Neutrophil (primary cell): ENCODE results near the gene SNX8.
"Not testable (repeated sequence)": the region's sequence is repeated elsewhere in the genome, so short reads cannot be mapped to it uniquely, and the experiment has no call there.

Experiments
- H3K27ac ChIP-seq: fragments of 200-600 bp; sonication (generic); 2 replicates; pipeline ENCODE4 v1.5.1; 2016; ENCODE audit warnings: mild to moderate bottlenecking, moderate library complexity
- H3K27me3 ChIP-seq: fragments of 200-600 bp; sonication (generic); 2 replicates; pipeline ENCODE4 v1.6.0; 2016; ENCODE audit warnings: mild to moderate bottlenecking
- H3K36me3 ChIP-seq: fragments of 200-600 bp; sonication (generic); 2 replicates; pipeline ENCODE4 v1.5.1; 2017
- H3K4me1 ChIP-seq, 2 experiments: fragments of 200-600 bp in 1 of 2; sonication (generic) in 1 of 2; 1 replicate in 1 of 2; 2 replicates in 1 of 2; pipeline versions ENCODE4 v1.5.1 to v1.6.1; 2013 to 2016; ENCODE audit warnings: low read depth in 1 of 2, low read length in 1 of 2, mild to moderate bottlenecking in 1 of 2, moderate library complexity in 1 of 2; ENCODE audit not compliant: control insufficient read depth in 1 of 2, insufficient read depth in 1 of 2
- H3K4me3 ChIP-seq, 2 experiments: fragments of 200-600 bp in 1 of 2; sonication (generic) in 1 of 2; 1 replicate in 1 of 2; 2 replicates in 1 of 2; pipeline ENCODE4 v1.5.1; 2013 to 2016; ENCODE audit warnings: low read depth in 1 of 2, low read length in 1 of 2, mild to moderate bottlenecking in 1 of 2, moderate library complexity in 1 of 2
- H3K9me3 ChIP-seq: fragments of 200-600 bp; sonication (generic); 2 replicates; pipeline ENCODE4 v1.5.1; 2016
- CTCF ChIP-seq: fragments of 200-600 bp; sonication (generic); IDR thresholded peaks from 2 replicates; pipeline ENCODE4 v1.5.1; 2016; ENCODE audit warnings: antibody characterized with exemption

The SNX8 gene

GRCh38 chr7:2312267-2312929 lies 1.8 kb downstream of the SNX8 start:
- no peak overlapping the region for H3K4me3 ChIP-seq
- no peaks in the 10 kb centered on the region for H3K9me3 ChIP-seq
- H3K36me3 ChIP-seq = no peaks in the 10 kb centered on the region
- H3K4me1 ChIP-seq = peaks cover 11 to 18% of the 10 kb centered on the region in 2 experiments
- no peak overlapping the region for H3K27ac ChIP-seq
- TF ChIP-seq CTCF = no peak
- H3K27me3 ChIP-seq = no peaks in the 10 kb centered on the region

GRCh38 chr7:2309889-2310331 lies 4.3 kb downstream of the SNX8 start:
- no peak overlapping the region for H3K4me3 ChIP-seq
- H3K4me1 ChIP-seq = peaks cover 11 to 16% of the 10 kb centered on the region in 2 experiments
- H3K27ac ChIP-seq = no peak overlapping the region

GRCh38 chr7:2307690-2308107 lies 6.5 kb downstream of the SNX8 start:
- no peak for TF ChIP-seq CTCF
- Histone ChIP-seq H3K4me1 (peaks cover 0 to 2% of the 10 kb centered on the region in 2 experiments), H3K36me3 (no peaks in the 10 kb centered on the region), H3K9me3 (no peaks in the 10 kb centered on the region), H3K27ac (no peak overlapping the region), H3K4me3 (no peak overlapping the region), H3K27me3 (peaks cover 8% of the 10 kb centered on the region)

More at GRCh38 chr7:2309889-2310331, 4.3 kb downstream of the SNX8 start:
- peaks cover 3% of the 10 kb centered on the region for H3K27me3 ChIP-seq
- no peaks in the 10 kb centered on the region for H3K9me3 ChIP-seq
- no peaks in the 10 kb centered on the region for H3K36me3 ChIP-seq
- TF ChIP-seq CTCF = no peak

- H3K4me3 ChIP-seq = no peak overlapping the region
- no peaks in the 10 kb centered on the region for H3K9me3 ChIP-seq
- peaks cover 8% of the 10 kb centered on the region for H3K27me3 ChIP-seq
- peaks cover 0 to 2% of the 10 kb centered on the region in 2 experiments for H3K4me1 ChIP-seq
- H3K27ac ChIP-seq = no peak overlapping the region
- no peak for TF ChIP-seq CTCF
- H3K36me3 ChIP-seq = no peaks in the 10 kb centered on the region
These were observed 7.6 kb downstream of the SNX8 start for GRCh38 chr7:2306688-2307087.

- not testable (repeated sequence) for H3K27ac ChIP-seq, H3K36me3 ChIP-seq, H3K27me3 ChIP-seq, H3K4me3 ChIP-seq, H3K4me1 ChIP-seq, H3K9me3 ChIP-seq
These were observed 9.0 kb downstream of the SNX8 start for GRCh38 chr7:2305258-2305657.

GRCh38 chr7:2303520-2303919 lies 10.7 kb downstream of the SNX8 start:
- not testable (repeated sequence) for H3K4me1 ChIP-seq, H3K27me3 ChIP-seq, H3K36me3 ChIP-seq, H3K4me3 ChIP-seq, H3K27ac ChIP-seq, H3K9me3 ChIP-seq

- not testable (repeated sequence) for H3K4me1 ChIP-seq, H3K27ac ChIP-seq, H3K9me3 ChIP-seq, H3K27me3 ChIP-seq, H3K4me3 ChIP-seq, H3K36me3 ChIP-seq
These were observed 11.4 kb downstream of the SNX8 start for GRCh38 chr7:2302743-2303397.
